ENCODE results near the gene PTPRG.

DNA sequence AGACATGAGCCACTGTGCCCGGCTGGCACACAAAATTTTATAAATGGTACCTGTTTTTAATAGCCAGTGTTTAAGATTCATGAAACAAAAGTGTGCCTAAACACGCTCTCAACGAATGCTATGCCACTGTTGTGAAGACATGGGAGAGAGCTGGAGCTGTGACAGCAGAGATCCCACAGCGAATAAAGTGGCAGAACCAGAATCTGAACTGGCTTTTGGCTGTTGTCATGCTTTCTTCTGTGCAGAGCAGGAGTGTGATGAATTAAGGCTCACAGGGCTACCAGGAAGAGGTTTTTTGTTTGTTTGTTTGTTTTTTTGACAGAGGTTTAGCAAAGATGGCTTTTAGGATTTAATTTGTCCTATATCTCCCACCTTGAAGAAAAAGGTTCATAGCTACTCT lies 14.5 kb downstream of the PTPRG start:
- TF ChIP-seq, protein P1, sequence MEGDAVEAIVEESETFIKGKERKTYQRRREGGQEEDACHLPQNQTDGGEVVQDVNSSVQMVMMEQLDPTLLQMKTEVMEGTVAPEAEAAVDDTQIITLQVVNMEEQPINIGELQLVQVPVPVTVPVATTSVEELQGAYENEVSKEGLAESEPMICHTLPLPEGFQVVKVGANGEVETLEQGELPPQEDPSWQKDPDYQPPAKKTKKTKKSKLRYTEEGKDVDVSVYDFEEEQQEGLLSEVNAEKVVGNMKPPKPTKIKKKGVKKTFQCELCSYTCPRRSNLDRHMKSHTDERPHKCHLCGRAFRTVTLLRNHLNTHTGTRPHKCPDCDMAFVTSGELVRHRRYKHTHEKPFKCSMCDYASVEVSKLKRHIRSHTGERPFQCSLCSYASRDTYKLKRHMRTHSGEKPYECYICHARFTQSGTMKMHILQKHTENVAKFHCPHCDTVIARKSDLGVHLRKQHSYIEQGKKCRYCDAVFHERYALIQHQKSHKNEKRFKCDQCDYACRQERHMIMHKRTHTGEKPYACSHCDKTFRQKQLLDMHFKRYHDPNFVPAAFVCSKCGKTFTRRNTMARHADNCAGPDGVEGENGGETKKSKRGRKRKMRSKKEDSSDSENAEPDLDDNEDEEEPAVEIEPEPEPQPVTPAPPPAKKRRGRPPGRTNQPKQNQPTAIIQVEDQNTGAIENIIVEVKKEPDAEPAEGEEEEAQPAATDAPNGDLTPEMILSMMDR (IDR thresholded peaks at IDR 0.05) = no peak
- TF ChIP-seq POLR2A (IDR thresholded peaks at IDR 0.05) = no peak

All from right lobe of liver (tissue), 4 donors.